H1 (cell line): Measurements from ENCODE around the gene ACTL6A. TPM values are rescaled to one million over a fixed set of nuclear protein-coding genes. Genes with fewer than 3 reads are reported as not detected.

Experiments
- BRCA1 ChIP-seq: IDR thresholded peaks from 2 replicates; pipeline ENCODE4 v1.6.1; 2012; ENCODE audit warnings: low read depth, low read length, improper control_type of control experiment
- CHD7 ChIP-seq: fragments of 300-600 bp; sonication (generic); IDR thresholded peaks from 2 replicates; pipeline ENCODE4 v1.7.1; 2012; ENCODE audit warnings: low read length, moderate library complexity, mild to moderate bottlenecking, inconsistent platforms; ENCODE audit not compliant: insufficient replicate concordance
- SIN3A ChIP-seq, 2 experiments: IDR thresholded peaks in 1 of 2; conservative IDR thresholded peaks in 1 of 2; 2 replicates each; pipeline ENCODE4 v1.6.1; 2011 to 2012; ENCODE audit warnings: low read length in 2 of 2, improper control_type of control experiment in 1 of 2, low read depth in 1 of 2, mild to moderate bottlenecking in 1 of 2
- SUZ12 ChIP-seq: fragments of 200-600 bp; sonication (generic); IDR thresholded peaks from 2 replicates; pipeline ENCODE4 v1.6.1; 2012; ENCODE audit warnings: mild to moderate bottlenecking, inconsistent platforms, low read length, moderate library complexity, mixed read lengths
- polyA plus RNA-seq, 7 experiments: library from polyadenylated mRNA; depleted of rRNA in 3 of 7; stranded (reverse) in 5 of 7; unstranded in 2 of 7; fragments of >200 nt in 5 of 7; fragments of 200-250 nt in 2 of 7; gene quantifications; 1 replicate in 5 of 7; 2 replicates in 1 of 7; 4 replicates in 1 of 7; pipeline versions ENCODE4 v1.2.1 to v1.2.3, GENCODE V29; 2011 to 2013; ENCODE audit warnings: missing spikeins in 2 of 7, mixed read lengths in 2 of 7
- total RNA-seq: library from RNA; stranded (reverse); fragmentation: NEBNext Ultra II Directional; extraction: Animal tissue kit (Norgen Biotek cat#: 25700); gene quantifications from 2 replicates; pipeline ENCODE4 v1.2.1, GENCODE V29; 2021

Gene ACTL6A
- total and polyA plus RNA-seq, 2 of the 8 experiments (the other 6 are each of a cell fraction or from before 2014, with no cell fraction given) = 76.9 to 99.5 TPM

GRCh38 chr3:179560791-179561190, 1.9 kb upstream of the ACTL6A start (continued):
- TF ChIP-seq CHD7 (no peak), SIN3A (conservative IDR thresholded peaks at IDR 0.05 in 1 of 2, IDR thresholded peaks at IDR 0.05 in 1 of 2; ENCODE audit: low read depth in 1 of 2, low read length in 2 of 2) (no peak), SUZ12 (no peak), BRCA1 (no peak)
